Neuronal stem cell (in vitro differentiated cells): ENCODE data around the gene RBM42.

Experiments used
- DNase-seq: peaks from one replicate; pipeline ENCODE4 v3.0.0-alpha.2; 2013; ENCODE audit warnings: low spot score
- H2AFZ ChIP-seq: one replicate; pipeline ENCODE4 v1.6.1; 2013; ENCODE audit warnings: mild to moderate bottlenecking, low read length, inconsistent platforms
- H2AK5ac ChIP-seq: 2 replicates; pipeline ENCODE4 v1.6.1; 2013; ENCODE audit warnings: low read depth, mild to moderate bottlenecking, inconsistent platforms, low read length, moderate library complexity, mixed read lengths
- H2BK120ac ChIP-seq: 2 replicates; pipeline ENCODE4 v1.6.1; 2013; ENCODE audit warnings: low read depth, mild to moderate bottlenecking, inconsistent platforms, low read length, moderate library complexity, mixed read lengths
- H2BK12ac ChIP-seq: one replicate; pipeline ENCODE4 v1.6.1; 2013; ENCODE audit warnings: low read length, inconsistent platforms
- H2BK15ac ChIP-seq: 2 replicates; pipeline ENCODE4 v1.6.1; 2013; ENCODE audit warnings: mild to moderate bottlenecking, low read length, inconsistent platforms, mixed read lengths
- H2BK5ac ChIP-seq: one replicate; pipeline ENCODE4 v1.6.1; 2013; ENCODE audit warnings: inconsistent platforms, mild to moderate bottlenecking, low read length, moderate library complexity
- H3K14ac ChIP-seq: one replicate; pipeline ENCODE4 v1.6.1; 2013; ENCODE audit warnings: low read length, inconsistent platforms
- H3K18ac ChIP-seq: 2 replicates; pipeline ENCODE4 v1.6.1; 2013; ENCODE audit warnings: low read length, inconsistent platforms
- H3K23ac ChIP-seq: 2 replicates; pipeline ENCODE4 v1.6.1; 2013; ENCODE audit warnings: low read depth, mild to moderate bottlenecking, mixed read lengths, low read length, inconsistent platforms; ENCODE audit not compliant: poor library complexity
- H3K27ac ChIP-seq: replicated peaks from 3 replicates; pipeline ENCODE4 v1.5.1; 2013; ENCODE audit warnings: low read length, inconsistent platforms
- H3K27me3 ChIP-seq, 3 experiments: 2 replicates each; pipeline ENCODE4 v1.6.1; 2013; ENCODE audit warnings: low read length in 3 of 3, mild to moderate bottlenecking in 2 of 3, inconsistent platforms in 1 of 3, low read depth in 1 of 3, mixed read lengths in 1 of 3, moderate library complexity in 1 of 3; ENCODE audit not compliant: control insufficient read depth in 3 of 3, insufficient read depth in 3 of 3
- H3K36me3 ChIP-seq, 2 donors: replicated peaks in 1 of 2; 2 replicates each; pipeline ENCODE4 v1.6.1; 2013; ENCODE audit warnings: low read length in 2 of 2; ENCODE audit not compliant: control insufficient read depth in 2 of 2, insufficient read depth in 2 of 2
- H3K4ac ChIP-seq: 2 replicates; pipeline ENCODE4 v1.6.1; 2013; ENCODE audit warnings: inconsistent platforms, mild to moderate bottlenecking, low read length, moderate library complexity
- H3K4me1 ChIP-seq, 2 donors: 1 replicate in 1 of 2; 2 replicates in 1 of 2; pipeline ENCODE4 v1.6.1; 2013; ENCODE audit warnings: low read length in 2 of 2, low read depth in 1 of 2; ENCODE audit not compliant: control insufficient read depth in 2 of 2, insufficient read depth in 1 of 2
- H3K4me2 ChIP-seq: one replicate; pipeline ENCODE4 v1.6.1; 2013; ENCODE audit warnings: mild to moderate bottlenecking, low read length, inconsistent platforms; ENCODE audit not compliant: insufficient read depth, poor library complexity, severe bottlenecking
- H3K4me3 ChIP-seq, 2 donors: 2 replicates each; pipeline ENCODE4 v1.5.1; 2013; ENCODE audit warnings: low read length in 2 of 2, mild to moderate bottlenecking in 2 of 2, inconsistent platforms in 1 of 2, moderate library complexity in 1 of 2
- H3K79me1 ChIP-seq: one replicate; pipeline ENCODE4 v1.6.1; 2013; ENCODE audit warnings: low read depth, mild to moderate bottlenecking, inconsistent platforms, low read length, moderate library complexity
- H3K9ac ChIP-seq: one replicate; pipeline ENCODE4 v1.6.1; 2013; ENCODE audit warnings: mild to moderate bottlenecking, low read depth, low read length, inconsistent platforms; ENCODE audit not compliant: poor library complexity
- H3K9me3 ChIP-seq, 2 donors: replicated peaks in 1 of 2; 2 replicates each; pipeline versions ENCODE3 to v1.6.1; 2013; ENCODE audit warnings: low read length in 2 of 2, mild to moderate bottlenecking in 2 of 2, inconsistent platforms in 1 of 2, low read depth in 1 of 2, mixed read lengths in 1 of 2, moderate library complexity in 1 of 2; ENCODE audit not compliant: control insufficient read depth in 2 of 2, insufficient read depth in 1 of 2
- H4K8ac ChIP-seq: one replicate; pipeline ENCODE4 v1.6.1; 2013; ENCODE audit warnings: low read depth, mild to moderate bottlenecking, inconsistent platforms, low read length, moderate library complexity
- H4K91ac ChIP-seq: one replicate; pipeline ENCODE4 v1.6.1; 2013; ENCODE audit warnings: low read length, low read depth, mild to moderate bottlenecking, inconsistent platforms; ENCODE audit not compliant: poor library complexity
- WGBS, 2 donors: extraction: QIAGEN DNeasy Blood & Tissue Kit; methylation state at CpG; one replicate each; pipeline ENCODE4 v1.1.7; 2013; ENCODE audit warnings: missing lambda C conversion rate in 2 of 2, mixed read lengths in 1 of 2; ENCODE audit not compliant: insufficient read length in 2 of 2, insufficient replicate concordance in 1 of 2; ENCODE audit errors: extremely low coverage in 2 of 2; 5-methylcytosine and 5-hydroxymethylcytosine counted together

RBM42 gene

DNA sequence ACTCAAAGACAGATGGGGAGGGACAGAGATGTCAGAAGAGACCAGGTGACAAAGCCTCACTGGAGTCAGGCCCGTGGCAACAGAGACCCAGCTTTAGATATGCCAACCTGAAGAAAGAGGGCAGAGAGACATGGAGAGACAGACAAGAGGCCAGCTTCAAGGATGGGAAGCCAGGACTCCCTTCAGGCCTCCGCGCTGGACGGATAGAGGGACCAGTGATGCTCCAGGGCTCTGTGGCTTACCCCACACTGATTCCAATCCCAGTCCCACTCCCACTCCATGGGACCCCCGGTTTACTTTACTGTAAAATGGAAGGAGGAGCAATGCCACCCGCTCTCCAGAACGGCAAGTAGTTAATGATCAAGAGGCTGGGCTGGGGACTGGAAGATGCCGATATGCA, 11.0 kb downstream of the RBM42 start:
- H3K79me1 ChIP-seq: no peaks in the 10 kb centered on the region
- no peak overlapping the region for H3K4me3 ChIP-seq
- no peak overlapping the region for H3K14ac ChIP-seq
- H4K91ac ChIP-seq: no peak overlapping the region
- H2BK120ac ChIP-seq: no peak overlapping the region
- no peak overlapping the region for H2AFZ ChIP-seq
- H3K23ac ChIP-seq: no peak overlapping the region
- H3K4ac ChIP-seq: no peak overlapping the region
- no peak overlapping the region for H4K8ac ChIP-seq
- WGBS, 2 donors: no CpG with 5 or more reads among the region's 8 CpGs
- H3K4me2 ChIP-seq: no peak overlapping the region
- H3K36me3 ChIP-seq: peaks cover 17 to 38% of the 10 kb centered on the region in 2 donors
- peaks cover 0 to 2% (median 0%) of the 10 kb centered on the region in 3 experiments for H3K27me3 ChIP-seq
- no peak overlapping the region for H2BK5ac ChIP-seq
- H2BK15ac ChIP-seq: no peak overlapping the region
- H3K18ac ChIP-seq: no peak overlapping the region
- no peaks in the 10 kb centered on the region for H3K9me3 ChIP-seq
- peak overlapping the region; percentile 23 for H2AK5ac ChIP-seq
- no peak for DNase-seq
- H3K9ac ChIP-seq: no peak overlapping the region
- H2BK12ac ChIP-seq: no peak overlapping the region
- H3K4me1 ChIP-seq: peaks cover 20 to 26% of the 10 kb centered on the region in 2 donors
- H3K27ac ChIP-seq: peak overlapping the region; percentile 9

DNA sequence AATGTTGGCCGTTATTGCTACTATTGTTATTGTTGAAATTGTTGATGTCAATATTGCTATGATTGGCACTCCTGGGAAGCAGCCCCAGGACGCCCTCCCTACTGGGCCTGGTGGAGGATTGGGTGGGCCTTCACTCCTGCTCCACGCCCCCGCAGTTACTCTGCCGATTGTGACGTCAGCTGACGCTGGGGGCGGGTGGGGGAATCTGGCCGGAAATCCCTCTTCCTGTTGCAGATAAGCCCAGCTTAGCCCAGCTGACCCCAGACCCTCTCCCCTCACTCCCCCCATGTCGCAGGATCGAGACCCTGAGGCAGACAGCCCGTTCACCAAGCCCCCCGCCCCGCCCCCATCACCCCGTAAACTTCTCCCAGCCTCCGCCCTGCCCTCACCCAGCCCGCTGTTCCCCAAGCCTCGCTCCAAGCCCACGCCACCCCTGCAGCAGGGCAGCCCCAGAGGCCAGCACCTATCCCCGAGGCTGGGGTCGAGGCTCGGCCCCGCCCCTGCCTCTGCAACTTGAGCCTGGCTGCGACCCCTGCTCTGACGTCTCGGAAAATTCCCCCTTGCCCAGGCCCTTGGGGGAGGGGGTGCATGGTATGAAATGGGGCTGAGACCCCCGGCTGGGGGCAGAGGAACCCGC, 12.8 kb downstream of the RBM42 start, which contains the start of gene ETV2:
Gene ETV2 (plus strand): TSS at position 231 of the 637 bp plus-strand sequence. CDS start 716 bp downstream, outside the sequence.
- WGBS, 2 donors: no CpG with 5 or more reads among the region's 28 CpGs
- no peak for DNase-seq
- Histone ChIP-seq H3K23ac (peak within 1 kb of the TSS; percentile 75), H4K8ac (peak within 1 kb of the TSS; percentile 27), H3K4me3 (peak within 1 kb of the TSS in 1 of 2 donors; percentile 64), H3K14ac (no peak within 1 kb of the TSS), H3K9me3 (no peaks in the 10 kb centered on the region), H2AFZ (peak within 1 kb of the TSS; percentile 38), H3K36me3 (peaks cover 13 to 20% of the 10 kb centered on the region in 2 donors), H3K4ac (no peak within 1 kb of the TSS), H3K27me3 (peaks cover 0 to 6% (median 0%) of the 10 kb centered on the region in 3 experiments), H3K18ac (peak within 1 kb of the TSS; percentile 87), H2BK5ac (peak within 1 kb of the TSS; percentile 89), H2BK12ac (peak within 1 kb of the TSS; percentile 91), H4K91ac (no peak within 1 kb of the TSS), H2AK5ac (peak within 1 kb of the TSS; percentile 100), H3K79me1 (no peaks in the 10 kb centered on the region), H3K9ac (peak within 1 kb of the TSS; percentile 50), H2BK15ac (peak within 1 kb of the TSS; percentile 74), H3K27ac (peak within 1 kb of the TSS; percentile 40), H3K4me2 (peak within 1 kb of the TSS; percentile 44), H3K4me1 (peaks cover 22 to 30% of the 10 kb centered on the region in 2 donors), H2BK120ac (peak within 1 kb of the TSS; percentile 89)

DNA sequence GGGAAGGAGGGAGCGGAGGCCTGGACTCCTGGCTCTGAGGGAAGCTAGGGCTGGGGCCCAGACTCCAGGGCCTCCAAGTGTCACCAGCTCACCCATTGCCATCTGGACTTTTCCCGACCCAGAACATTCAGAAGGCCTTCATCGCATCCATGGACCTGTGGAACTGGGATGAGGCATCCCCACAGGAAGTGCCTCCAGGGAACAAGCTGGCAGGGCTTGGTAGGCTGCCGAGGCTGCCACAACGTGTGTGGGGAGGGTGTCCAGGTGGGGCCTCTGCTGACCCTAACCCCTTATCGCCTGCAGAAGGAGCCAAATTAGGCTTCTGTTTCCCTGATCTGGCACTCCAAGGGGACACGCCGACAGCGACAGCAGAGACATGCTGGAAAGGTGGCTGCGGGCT, 13.5 kb downstream of the RBM42 start:
- DNase-seq: no peak

DNA sequence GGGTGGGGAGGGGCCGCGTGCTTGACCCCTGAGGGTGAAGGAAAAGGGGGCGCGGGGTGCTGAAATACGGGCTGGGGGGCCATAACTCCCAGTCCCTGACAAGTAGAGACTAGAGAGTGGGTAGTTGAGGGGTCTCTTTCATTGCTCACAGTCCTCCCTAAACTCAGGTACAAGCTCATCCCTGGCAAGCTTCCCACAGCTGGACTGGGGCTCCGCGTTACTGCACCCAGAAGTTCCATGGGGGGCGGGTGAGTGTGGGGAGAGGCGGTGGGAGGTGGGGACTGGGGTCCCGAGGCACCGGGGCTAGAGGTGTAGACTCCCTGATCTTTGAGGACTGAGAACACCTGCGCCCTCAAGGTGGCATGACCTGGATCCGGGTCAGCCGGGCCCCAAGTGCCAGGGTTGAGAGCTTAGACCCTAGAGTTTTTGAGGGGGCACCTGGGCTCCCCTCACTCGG, 14.0 kb downstream of the RBM42 start:
- Histone ChIP-seq H2AFZ (peak overlapping the region; percentile 99), H3K9ac (no peak overlapping the region), H3K27me3 (peaks cover 0 to 6% (median 0%) of the 10 kb centered on the region in 3 experiments), H4K91ac (no peak overlapping the region), H3K23ac (peak overlapping the region; percentile 98), H3K79me1 (no peaks in the 10 kb centered on the region), H2BK120ac (no peak overlapping the region), H3K18ac (peak overlapping the region; percentile 93), H3K4me1 (peaks cover 22 to 30% of the 10 kb centered on the region in 2 donors), H3K14ac (no peak overlapping the region), H3K4me3 (peak overlapping the region; percentile 64 to 84), H3K9me3 (no peaks in the 10 kb centered on the region), H3K4me2 (peak overlapping the region; percentile 80), H2BK12ac (no peak overlapping the region), H3K27ac (peak overlapping the region; percentile 83), H4K8ac (no peak overlapping the region), H2BK5ac (peak overlapping the region; percentile 89), H3K36me3 (peaks cover 1 to 8% of the 10 kb centered on the region in 2 donors), H2AK5ac (peak overlapping the region; percentile 100), H3K4ac (no peak overlapping the region), H2BK15ac (peak overlapping the region; percentile 74)
- no CpG with 5 or more reads among the region's 15 CpGs for WGBS, 2 donors
- no peak for DNase-seq

More for the DNA sequence above, 13.5 kb downstream of the RBM42 start:
- peak overlapping the region; percentile 40 for H3K27ac ChIP-seq
- peaks cover 22 to 30% of the 10 kb centered on the region in 2 donors for H3K4me1 ChIP-seq
- no peaks in the 10 kb centered on the region for H3K79me1 ChIP-seq
- no peaks in the 10 kb centered on the region for H3K9me3 ChIP-seq
- peak overlapping the region; percentile 36 for H3K9ac ChIP-seq
- WGBS, 2 donors: no CpG with 5 or more reads among the region's 10 CpGs
- H3K4me2 ChIP-seq: peak overlapping the region; percentile 44
- H4K8ac ChIP-seq: peak overlapping the region; percentile 27
- H3K4ac ChIP-seq: no peak overlapping the region
- H2AFZ ChIP-seq: no peak overlapping the region
- peak overlapping the region; percentile 74 for H2BK15ac ChIP-seq
- peak overlapping the region; percentile 87 for H3K18ac ChIP-seq
- peak overlapping the region in 1 of 2 donors; percentile 64 for H3K4me3 ChIP-seq
- no peak overlapping the region for H4K91ac ChIP-seq
- H3K27me3 ChIP-seq: peaks cover 0 to 6% (median 0%) of the 10 kb centered on the region in 3 experiments
- H2BK5ac ChIP-seq: peak overlapping the region; percentile 89
- peaks cover 6 to 13% of the 10 kb centered on the region in 2 donors for H3K36me3 ChIP-seq
- peak overlapping the region; percentile 89 for H2BK120ac ChIP-seq
- H3K14ac ChIP-seq: no peak overlapping the region
- H2BK12ac ChIP-seq: peak overlapping the region; percentile 91
- H2AK5ac ChIP-seq: peak overlapping the region; percentile 100
- H3K23ac ChIP-seq: peak overlapping the region; percentile 11
